GM12891 (cell line): ENCODE measurements around the gene IL11.

Source experiments
- PAX5 ChIP-seq: IDR thresholded peaks from 2 replicates; pipeline ENCODE4 v1.6.1; 2011; ENCODE audit warnings: low read length, moderate library complexity, mild to moderate bottlenecking; ENCODE audit not compliant: insufficient read depth, severe bottlenecking
- POLR2A ChIP-seq: IDR thresholded peaks from 2 replicates; pipeline ENCODE4 v1.6.1; 2011; ENCODE audit warnings: low read depth, low read length, control low read depth
- POLR2AphosphoS5 ChIP-seq: IDR thresholded peaks from 2 replicates; pipeline ENCODE4 v1.6.1; 2011; ENCODE audit warnings: low read depth, low read length, control low read depth
- POU2F2 ChIP-seq: IDR thresholded peaks from 2 replicates; pipeline ENCODE4 v1.6.1; 2011; ENCODE audit warnings: low read depth, mild to moderate bottlenecking, control low read depth, low read length, moderate library complexity
- SPI1 ChIP-seq: IDR thresholded peaks from 2 replicates; pipeline ENCODE4 v1.6.1; 2011; ENCODE audit warnings: low read depth, low read length, control low read depth
- TAF1 ChIP-seq: IDR thresholded peaks from 2 replicates; pipeline ENCODE4 v1.6.1; 2011; ENCODE audit warnings: low read depth, low read length, control low read depth

- TF ChIP-seq POLR2AphosphoS5: no peak
- TF ChIP-seq POLR2A: no peak
- no peak for TF ChIP-seq TAF1
- TF ChIP-seq POU2F2: no peak
- TF ChIP-seq SPI1: no peak
- TF ChIP-seq PAX5: no peak
Observed at GRCh38 chr19:55406091-55406825, 36.0 kb upstream of the IL11 start.
